ENCODE results near the gene PMPCA. TPM values are rescaled to one million over a fixed set of nuclear protein-coding genes. Genes with fewer than 3 reads are reported as not detected.

The PMPCA gene
- total and polyA plus RNA-seq, 2 of the 13 experiments (the other 11 are each of a cell fraction or from before 2014, with no cell fraction given) = 70.2 to 88.4 TPM

GRCh38 chr9:136400038-136400834 lies 10.2 kb upstream of the PMPCA start, which contains the start of gene SNAPC4 (continued):
- no peak for TF ChIP-seq ATF1 (CRISPR knock-in tag; IDR thresholded peaks at IDR 0.05)
- no peak for TF ChIP-seq PTBP1 (IDR thresholded peaks at IDR 0.05; ENCODE audit: low read depth, low read length, poor library complexity, severe bottlenecking)
- no peak for TF ChIP-seq CAMTA2 (CRISPR knock-in tag; IDR thresholded peaks at IDR 0.05; ENCODE audit: borderline replicate concordance)
- peak; percentile 88 for TF ChIP-seq ARID4A (CRISPR knock-in tag; IDR thresholded peaks at IDR 0.05; ENCODE audit: borderline replicate concordance)
- no peak for TF ChIP-seq ATF6 (CRISPR knock-in tag; conservative IDR thresholded peaks at IDR 0.05)
- peak; percentile 73; the same call in 1 of the 2 replicates for TF ChIP-seq ZNF790 (CRISPR knock-in tag; IDR thresholded peaks at IDR 0.05; ENCODE audit: borderline replicate concordance)
- TF ChIP-seq ZNF503 (CRISPR knock-in tag; IDR thresholded peaks at IDR 0.05) = peak; percentile 46; the same call in 1 of the 2 replicates
- TF ChIP-seq ZNF30 (CRISPR knock-in tag; IDR thresholded peaks at IDR 0.05) = no peak
- TF ChIP-seq SAFB2 (CRISPR knock-in tag; IDR thresholded peaks at IDR 0.05; ENCODE audit: borderline replicate concordance, low read depth) = peak; percentile 45; the same call in 1 of the 2 replicates
- TF ChIP-seq AHDC1 (CRISPR knock-in tag; IDR thresholded peaks at IDR 0.05; ENCODE audit: borderline replicate concordance) = no peak
- peak; percentile 40; the same call in 1 of the 2 replicates for TF ChIP-seq ZNF776 (CRISPR knock-in tag; IDR thresholded peaks at IDR 0.05)
- TF ChIP-seq HDAC1 (CRISPR knock-in tag; IDR thresholded peaks at IDR 0.05) = peak; percentile 93
- peak; percentile 50; the same call in 1 of the 2 replicates for TF ChIP-seq ZNF501 (CRISPR knock-in tag; IDR thresholded peaks at IDR 0.05)
- peak; percentile 45; the same call in 1 of the 2 replicates for TF ChIP-seq DR1 (CRISPR knock-in tag; IDR thresholded peaks at IDR 0.05)

Measured in HepG2 (cell line).